SIG-M5 (cell line): ENCODE data around the gene DPRX.
"Not testable (repeated sequence)": the region's sequence is repeated elsewhere in the genome, so short reads cannot be mapped to it uniquely, and the experiment has no call there.

ENCODE experiments used
- DNase-seq: peaks from one replicate; lab custom pipeline; 2025; lab: John Stamatoyannopoulos, UW

The DPRX gene

DNA sequence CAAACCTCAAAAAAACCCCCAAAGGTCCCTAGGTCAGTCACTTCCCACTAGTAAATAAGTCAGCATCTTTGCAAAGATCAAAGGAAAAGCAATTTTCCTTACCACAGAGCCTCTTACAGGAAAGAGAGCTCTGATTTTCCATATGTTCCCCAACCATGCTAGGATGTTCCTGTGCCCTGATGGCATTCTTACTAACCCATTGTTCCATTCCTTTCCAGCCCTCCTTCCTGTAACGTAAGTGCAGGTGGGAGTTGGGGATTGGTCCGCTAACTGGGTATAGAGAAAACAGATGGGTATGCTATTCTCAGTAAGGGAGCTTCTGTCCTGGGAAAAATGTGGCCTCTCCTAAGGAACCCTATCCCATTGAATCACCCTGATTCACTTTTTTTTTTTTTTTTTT is 14.3 kb downstream of the DPRX start:
- no peak for DNase-seq

DNA sequence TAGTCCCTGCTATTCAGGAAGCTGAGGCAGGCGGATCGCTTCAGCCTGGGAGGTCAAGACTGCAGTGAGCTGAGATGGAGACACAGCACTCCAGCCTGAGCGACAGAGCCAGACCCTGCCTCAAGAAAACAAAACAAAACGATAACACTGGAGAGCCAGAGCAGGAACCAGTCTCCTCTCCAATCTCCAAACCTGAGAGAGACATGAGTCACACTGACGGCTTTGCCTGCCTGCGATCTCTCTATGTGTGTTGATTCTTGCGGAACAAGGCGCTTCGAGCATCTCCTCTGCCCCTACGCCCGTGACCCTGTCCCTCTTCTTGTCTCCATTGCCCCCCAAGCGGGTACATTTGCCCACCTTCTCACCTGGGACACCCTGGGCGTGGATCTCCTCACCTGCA is 15.6 kb downstream of the DPRX start:
- DNase-seq = no peak

DNA sequence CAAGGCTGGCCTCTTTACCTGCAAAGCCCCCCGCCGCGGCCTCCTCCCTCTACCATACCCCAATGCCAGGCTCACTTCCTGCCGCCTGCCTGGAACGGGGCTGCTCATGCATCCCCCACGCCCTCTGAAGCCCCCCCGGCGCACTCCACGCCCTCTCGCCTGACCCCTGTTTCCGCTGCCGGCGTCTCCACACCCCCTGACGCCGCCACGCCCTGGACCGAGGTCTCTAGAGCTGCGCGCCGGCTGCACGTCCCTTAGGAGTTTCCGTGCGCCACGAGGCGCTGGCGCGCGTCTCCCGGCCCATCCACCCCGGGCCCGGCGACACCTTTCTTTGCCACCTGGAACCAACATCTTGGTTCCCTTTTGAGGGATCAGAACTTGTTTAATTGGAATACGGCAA is 16.0 kb downstream of the DPRX start:
- DNase-seq = no peak

DNA sequence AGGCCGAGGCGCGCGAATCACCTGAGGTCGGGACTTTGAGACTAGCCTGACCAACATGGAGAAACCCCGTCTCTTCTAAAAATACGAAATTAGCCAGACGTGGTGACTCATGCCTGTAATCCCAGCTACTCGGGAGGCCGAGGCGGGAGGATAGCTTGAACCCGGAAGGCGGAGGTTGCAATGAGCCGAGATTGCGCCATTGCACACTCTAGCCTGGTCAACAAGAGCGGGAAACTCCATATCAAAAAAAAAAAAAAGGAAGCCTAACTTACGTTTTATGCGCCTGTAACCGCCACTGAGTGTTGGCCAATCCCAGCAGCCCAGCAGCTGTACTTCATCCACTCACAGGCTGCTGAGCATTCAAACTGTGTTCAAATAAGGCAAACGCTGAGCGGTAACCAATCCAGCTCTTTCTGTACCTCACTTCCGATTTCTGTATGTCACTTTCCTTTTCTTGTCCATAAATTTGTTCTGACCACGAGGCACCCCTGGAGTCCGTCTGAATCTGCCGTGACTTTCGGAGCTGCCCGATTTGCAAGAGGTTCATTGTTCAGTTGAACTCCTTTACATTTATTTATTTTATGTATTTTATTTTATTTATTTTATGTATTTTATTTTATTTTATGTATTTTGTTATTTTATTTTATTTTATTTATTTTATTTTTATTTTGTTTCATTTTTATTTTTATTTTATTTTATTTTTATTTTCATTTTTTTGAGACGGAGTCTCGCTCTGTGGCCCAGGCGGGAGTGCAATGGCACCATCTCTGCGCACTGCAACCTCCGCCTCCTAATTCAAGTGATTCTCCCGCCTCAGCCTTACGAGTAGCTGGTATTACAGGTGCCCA is 18.2 kb downstream of the DPRX start:
- no peak for DNase-seq

DNA sequence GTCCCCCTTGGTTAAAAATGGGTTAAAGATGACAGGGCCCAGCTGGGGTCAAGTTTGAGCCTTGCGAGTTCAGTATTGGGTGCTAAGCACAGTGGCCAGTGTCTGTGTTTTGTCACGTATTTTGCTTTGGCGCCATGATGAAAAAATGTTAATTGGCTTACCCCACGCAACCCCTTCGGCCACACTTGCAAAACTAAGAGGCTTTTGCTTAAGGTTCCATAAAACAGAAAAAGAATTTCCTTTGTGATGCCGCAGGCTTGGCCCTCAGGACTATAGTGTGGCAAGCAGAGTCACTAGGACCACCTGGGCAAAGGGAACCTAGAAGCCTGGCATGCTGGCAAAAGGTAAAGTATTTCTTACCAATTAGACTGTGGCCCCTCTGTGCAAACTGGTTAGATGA is 20.7 kb downstream of the DPRX start:
- no peak for DNase-seq

DNA sequence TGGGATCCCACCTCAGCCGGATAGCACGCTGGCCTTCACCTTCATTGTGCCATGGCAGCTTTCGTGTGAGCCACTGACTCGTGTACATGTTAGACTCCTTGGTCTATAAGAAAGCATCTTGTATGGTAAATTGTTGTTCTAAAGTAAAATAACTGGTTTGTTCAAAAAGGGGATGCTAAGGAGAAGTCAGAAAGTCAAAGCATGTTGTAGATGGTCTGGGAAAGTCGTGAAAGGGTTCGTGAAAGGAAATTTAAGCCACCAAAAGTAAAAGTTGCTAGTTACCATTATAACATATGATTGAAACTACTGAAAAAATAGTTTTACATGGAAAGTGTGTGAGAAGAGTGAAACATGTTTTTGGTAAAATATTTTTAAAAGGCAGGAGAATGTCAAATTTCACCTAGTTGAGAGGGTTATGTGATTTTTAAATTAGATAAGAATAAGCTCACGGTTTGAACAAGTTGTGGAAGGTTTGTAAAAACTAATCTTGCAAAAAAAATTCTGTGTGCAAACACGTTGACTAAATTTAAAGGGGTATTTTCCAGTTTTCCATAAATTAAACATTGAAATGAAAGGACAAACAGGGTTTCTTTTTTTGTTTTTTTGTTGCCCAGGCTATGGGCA is 23.4 kb downstream of the DPRX start:
- no peak for DNase-seq

GRCh38 chr19:53657330-53657729 is 25.5 kb downstream of the DPRX start:
- DNase-seq = no peak

GRCh38 chr19:53657778-53658177 is 26.0 kb downstream of the DPRX start:
- DNase-seq = no peak

DNA sequence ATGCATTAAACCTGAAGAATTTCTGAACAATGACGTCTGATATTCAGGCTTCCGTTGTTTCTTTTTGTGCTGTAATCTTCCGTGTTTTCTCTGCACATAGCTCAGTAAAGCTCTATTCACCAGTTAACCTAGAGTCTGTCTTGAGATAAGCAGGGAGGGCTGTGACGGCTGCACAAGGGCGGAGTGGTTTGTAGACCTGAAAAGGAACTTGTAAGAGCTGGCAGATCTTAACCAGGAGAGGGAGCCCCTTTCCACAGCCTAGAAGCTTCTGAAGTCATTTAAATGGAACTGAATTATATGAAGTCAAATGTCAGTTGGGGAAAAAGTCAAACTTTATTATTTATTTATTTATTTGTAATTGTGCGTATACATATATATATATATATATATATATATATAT is 27.5 kb downstream of the DPRX start:
- DNase-seq = no peak

- no peak for DNase-seq
Observed at GRCh38 chr19:53660584-53660983, 28.8 kb downstream of the DPRX start.

DNA sequence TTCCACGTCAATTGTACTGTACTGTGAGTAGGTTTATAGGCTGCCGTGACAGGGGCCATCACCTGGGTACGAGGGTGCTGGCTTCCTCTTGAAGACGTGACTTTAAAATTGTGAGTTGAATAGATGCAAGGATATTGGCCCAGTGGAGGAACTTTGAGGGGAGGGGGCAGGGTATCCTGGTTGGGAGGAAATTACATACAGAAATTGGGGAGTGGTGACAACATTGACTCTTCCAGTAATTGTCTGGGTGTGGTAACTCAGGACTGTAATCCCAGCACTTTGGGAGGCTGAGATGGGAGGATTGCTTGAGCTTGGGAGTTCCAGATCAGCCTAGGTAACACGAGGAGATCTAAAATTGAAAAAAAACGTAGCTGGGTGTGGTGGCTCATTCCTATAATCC is 30.4 kb downstream of the DPRX start:
- DNase-seq = no peak

GRCh38 chr19:53664152-53664551 is 32.4 kb downstream of the DPRX start:
- DNase-seq = no peak

DNA sequence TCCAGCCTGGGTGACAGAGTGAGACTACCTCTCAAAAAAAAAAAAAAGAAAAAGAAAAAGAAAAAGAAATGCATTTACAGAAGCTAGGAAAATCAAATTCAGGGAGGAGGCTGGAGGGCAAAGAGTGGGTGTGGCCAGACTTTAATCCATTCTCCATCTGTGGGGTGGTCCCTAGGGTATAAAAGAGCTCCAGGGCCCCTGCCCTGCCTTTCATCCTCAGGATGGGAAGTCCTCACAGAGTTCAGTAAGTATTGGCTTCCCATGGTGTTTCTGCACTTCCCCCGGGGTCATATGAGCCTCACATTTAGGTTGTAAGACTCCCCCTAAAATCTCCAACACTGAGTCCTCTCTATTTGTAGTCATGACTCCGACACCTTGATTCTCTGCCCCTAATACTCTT is 33.0 kb downstream of the DPRX start:
- no peak for DNase-seq

GRCh38 chr19:53666331-53666730 is 34.5 kb downstream of the DPRX start:
- DNase-seq = not testable (repeated sequence)

- not testable (repeated sequence) for DNase-seq
Observed at GRCh38 chr19:53668804-53669203, 37.0 kb downstream of the DPRX start.

DNA sequence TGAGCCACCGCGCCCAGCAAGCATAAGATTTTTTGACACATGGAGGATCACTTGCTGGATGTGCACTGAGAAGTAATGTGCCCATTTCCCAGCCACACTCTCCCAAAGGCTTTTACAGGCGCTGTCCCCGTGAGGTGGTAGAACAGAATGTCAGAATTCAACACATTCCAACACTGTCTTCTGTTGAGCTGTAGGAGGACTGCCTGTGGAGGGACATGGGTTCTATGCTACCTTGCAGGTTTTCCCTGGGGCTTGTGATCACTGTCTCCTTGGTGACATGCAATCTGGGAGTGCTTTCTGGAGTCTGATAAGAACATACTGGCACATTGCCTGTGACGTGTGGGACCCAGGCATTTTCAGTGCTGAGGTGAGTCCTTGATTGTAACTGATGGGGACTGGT is 38.5 kb downstream of the DPRX start:
- no peak for DNase-seq

- no peak for DNase-seq
Observed at GRCh38 chr19:53671663-53672062, 39.9 kb downstream of the DPRX start.
